Liver (tissue), 9 donors: ENCODE data around the gene PCDHB3. TPM values are rescaled to one million over a fixed set of nuclear protein-coding genes. Genes with fewer than 3 reads are reported as not detected.

Experiments used
- DNase-seq: peaks from one replicate; pipeline ENCODE4 v3.0.0-alpha.2; 2017; ENCODE audit warnings: low spot score
- H3K27ac ChIP-seq, 2 donors: one replicate each; pipeline ENCODE4 v1.7.0; 2013; ENCODE audit warnings: inconsistent platforms in 2 of 2, low read length in 2 of 2, control low read depth in 1 of 2, low read depth in 1 of 2, mild to moderate bottlenecking in 1 of 2
- H3K27me3 ChIP-seq, 4 donors: one replicate each; pipeline versions ENCODE4 v1.6.1 to v1.7.0; 2013; ENCODE audit warnings: low read length in 3 of 4, inconsistent platforms in 1 of 4, mild to moderate bottlenecking in 1 of 4, moderate library complexity in 1 of 4; ENCODE audit not compliant: control insufficient read depth in 4 of 4, insufficient read depth in 4 of 4
- H3K36me3 ChIP-seq, 4 donors: one replicate each; pipeline versions ENCODE4 v1.6.1 to v1.7.0; 2013; ENCODE audit warnings: low read length in 3 of 4, mild to moderate bottlenecking in 3 of 4, low read depth in 1 of 4, moderate library complexity in 1 of 4; ENCODE audit not compliant: control insufficient read depth in 4 of 4, insufficient read depth in 3 of 4
- H3K4me1 ChIP-seq, 4 donors: one replicate each; pipeline versions ENCODE4 v1.6.1 to v1.7.0; 2013; ENCODE audit warnings: low read length in 3 of 4, mild to moderate bottlenecking in 3 of 4, moderate library complexity in 1 of 4; ENCODE audit not compliant: control insufficient read depth in 4 of 4, insufficient read depth in 4 of 4
- H3K4me3 ChIP-seq, 3 donors: one replicate each; pipeline versions ENCODE4 v1.6.1 to v1.7.0; 2013; ENCODE audit warnings: low read length in 3 of 3, control low read depth in 1 of 3, low read depth in 1 of 3, mild to moderate bottlenecking in 1 of 3
- H3K9ac ChIP-seq, 2 donors: one replicate each; pipeline ENCODE4 v1.7.0; 2013; ENCODE audit warnings: low read length in 2 of 2, mild to moderate bottlenecking in 2 of 2, moderate library complexity in 2 of 2, control low read depth in 1 of 2, low read depth in 1 of 2
- H3K9me3 ChIP-seq, 4 donors: one replicate each; pipeline versions ENCODE4 v1.6.1 to v1.7.0; 2013; ENCODE audit warnings: low read length in 3 of 4; ENCODE audit not compliant: control insufficient read depth in 4 of 4
- ATF3 ChIP-seq: IDR thresholded peaks from 2 replicates; pipeline ENCODE4 v1.6.1; 2016; ENCODE audit warnings: antibody characterized with exemption
- FOXA1 ChIP-seq: IDR thresholded peaks from 2 replicates; pipeline ENCODE4 v1.6.1; 2016; ENCODE audit warnings: antibody characterized with exemption
- FOXA2 ChIP-seq: IDR thresholded peaks from 2 replicates; pipeline ENCODE4 v1.6.1; 2016; ENCODE audit warnings: antibody characterized with exemption
- GABPA ChIP-seq, 2 donors: IDR thresholded peaks in 1 of 2; conservative IDR thresholded peaks in 1 of 2; 2 replicates each; pipeline ENCODE4 v1.6.1; 2016; ENCODE audit warnings: antibody characterized with exemption in 2 of 2, mild to moderate bottlenecking in 1 of 2, moderate library complexity in 1 of 2
- HNF4A ChIP-seq, 2 donors: conservative IDR thresholded peaks; 2 replicates each; pipeline ENCODE4 v1.6.1; 2016; ENCODE audit warnings: antibody characterized with exemption in 2 of 2, mild to moderate bottlenecking in 2 of 2
- HNF4G ChIP-seq: IDR thresholded peaks from 2 replicates; pipeline ENCODE4 v1.6.1; 2016; ENCODE audit warnings: antibody characterized with exemption
- JUND ChIP-seq, 2 donors: IDR thresholded peaks; 2 replicates each; pipeline ENCODE4 v1.6.1; 2016; ENCODE audit warnings: antibody characterized with exemption in 2 of 2
- NR2F2 ChIP-seq: IDR thresholded peaks from 2 replicates; pipeline ENCODE4 v1.6.1; 2016; ENCODE audit warnings: antibody characterized with exemption
- RAD21 ChIP-seq, 2 donors: IDR thresholded peaks; 2 replicates each; pipeline ENCODE4 v1.6.1; 2016; ENCODE audit warnings: antibody characterized with exemption in 2 of 2, mild to moderate bottlenecking in 2 of 2
- SP1 ChIP-seq: IDR thresholded peaks from 2 replicates; pipeline ENCODE4 v1.6.1; 2018; ENCODE audit warnings: antibody characterized with exemption, mild to moderate bottlenecking
- TAF1 ChIP-seq: conservative IDR thresholded peaks from 2 replicates; pipeline ENCODE4 v1.6.1; 2016; ENCODE audit warnings: antibody characterized with exemption, mild to moderate bottlenecking
- WGBS: extraction: QIAGEN DNeasy Blood & Tissue Kit; methylation state at CpG from one replicate; pipeline ENCODE4 v1.1.7; 2013; 5-methylcytosine and 5-hydroxymethylcytosine counted together
- polyA plus RNA-seq, 2 donors: library from polyadenylated mRNA; stranded (reverse) in 1 of 2; unstranded in 1 of 2; fragments of 200-250 nt in 1 of 2; fragments of >200 nt in 1 of 2; fragmentation: Nextera tagmentation in 1 of 2; extraction: Ambion mirVana in 1 of 2; gene quantifications; one replicate each; pipeline versions ENCODE4 v1.2.1 to v1.2.3, GENCODE V29; 2013 to 2015
- total RNA-seq, 2 donors: library from RNA; depleted of rRNA; stranded (reverse); fragments of >200 nt; gene quantifications; one replicate each; pipeline ENCODE4 v1.2.3, GENCODE V29; 2014
- TF ChIP-seq, protein P1 (sequence below): fragments of 150-350 bp; IDR thresholded peaks from 2 replicates; pipeline ENCODE4 v1.5.1; 2017; ENCODE audit warnings: improper control_type of control experiment, low read depth, low read length; ENCODE audit not compliant: missing input control
- TF ChIP-seq, protein P2 (sequence below): IDR thresholded peaks from 2 replicates; pipeline ENCODE4 v1.6.1; 2016; ENCODE audit warnings: antibody characterized with exemption
- donor health status: healthy.
- donor health status: healthy.
- donor health status: healthy.
- donor health status: healthy.
- donor health status: healthy.

The PCDHB3 gene
- total RNA-seq (under 1 TPM; 0.08 to 0.09 TPM), polyA plus RNA-seq (under 1 TPM in 1 of 2 donors, not detected in 1; 0.09 TPM)

DNA sequence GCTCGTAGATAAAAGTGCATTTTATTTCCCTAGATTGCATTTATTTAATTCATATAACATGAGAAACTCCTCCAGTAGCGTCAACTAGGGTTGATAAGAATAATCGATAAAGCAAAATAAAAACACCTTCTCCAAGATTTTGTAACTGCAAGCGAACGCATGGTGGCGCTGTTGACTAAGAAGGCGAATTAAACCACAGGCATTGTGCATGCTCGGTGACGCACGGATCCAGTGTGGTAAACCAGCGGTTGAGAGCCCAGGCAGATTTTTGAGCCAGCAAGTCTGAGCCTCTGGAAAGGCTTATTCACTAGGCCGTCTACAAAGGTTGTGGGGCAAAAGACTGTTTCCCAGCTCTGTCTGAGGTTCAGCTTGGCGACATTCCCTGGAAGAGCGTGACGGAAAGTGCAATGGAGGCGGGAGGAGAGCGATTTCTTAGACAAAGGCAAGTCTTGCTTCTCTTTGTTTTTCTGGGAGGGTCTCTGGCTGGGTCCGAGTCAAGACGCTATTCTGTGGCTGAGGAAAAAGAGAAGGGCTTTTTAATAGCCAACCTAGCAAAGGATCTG is at the start of gene PCDHB3:
Gene PCDHB3 (plus strand): TSS at position 231 of the 563 bp plus-strand sequence. CDS start 177 bp downstream, at position 408.
- Histone ChIP-seq H3K27ac (no peak within 1 kb of the TSS), H3K4me3 (peak within 1 kb of the TSS in 2 of 3 donors; percentile 7 to 25), H3K4me1 (no peaks in the 10 kb centered on the region), H3K9me3 (peaks cover 16 to 43% (median 19%) of the 10 kb centered on the region in 4 donors), H3K36me3 (no peaks in the 10 kb centered on the region), H3K9ac (no peak within 1 kb of the TSS), H3K27me3 (peaks cover 0 to 1% (median 0%) of the 10 kb centered on the region in 4 donors)
- WGBS: 17% methylated on average over 19 of the region's 19 CpGs
- DNase-seq: no peak
- no peak for TF ChIP-seq GABPA (IDR thresholded peaks at IDR 0.05 in 1 of 2, conservative IDR thresholded peaks at IDR 0.05 in 1 of 2)
- no peak for TF ChIP-seq JUND (IDR thresholded peaks at IDR 0.05)
- no peak for TF ChIP-seq HNF4G
- TF ChIP-seq RAD21 (IDR thresholded peaks at IDR 0.05): peak in 1 of 2 donors; percentile 17
- TF ChIP-seq, protein P1, sequence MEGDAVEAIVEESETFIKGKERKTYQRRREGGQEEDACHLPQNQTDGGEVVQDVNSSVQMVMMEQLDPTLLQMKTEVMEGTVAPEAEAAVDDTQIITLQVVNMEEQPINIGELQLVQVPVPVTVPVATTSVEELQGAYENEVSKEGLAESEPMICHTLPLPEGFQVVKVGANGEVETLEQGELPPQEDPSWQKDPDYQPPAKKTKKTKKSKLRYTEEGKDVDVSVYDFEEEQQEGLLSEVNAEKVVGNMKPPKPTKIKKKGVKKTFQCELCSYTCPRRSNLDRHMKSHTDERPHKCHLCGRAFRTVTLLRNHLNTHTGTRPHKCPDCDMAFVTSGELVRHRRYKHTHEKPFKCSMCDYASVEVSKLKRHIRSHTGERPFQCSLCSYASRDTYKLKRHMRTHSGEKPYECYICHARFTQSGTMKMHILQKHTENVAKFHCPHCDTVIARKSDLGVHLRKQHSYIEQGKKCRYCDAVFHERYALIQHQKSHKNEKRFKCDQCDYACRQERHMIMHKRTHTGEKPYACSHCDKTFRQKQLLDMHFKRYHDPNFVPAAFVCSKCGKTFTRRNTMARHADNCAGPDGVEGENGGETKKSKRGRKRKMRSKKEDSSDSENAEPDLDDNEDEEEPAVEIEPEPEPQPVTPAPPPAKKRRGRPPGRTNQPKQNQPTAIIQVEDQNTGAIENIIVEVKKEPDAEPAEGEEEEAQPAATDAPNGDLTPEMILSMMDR: peak; percentile 1

GRCh38 chr5:141050622-141051520 is 49.4 kb upstream of the PCDHB3 start, which contains the start of gene PCDHB1:
TSS of gene PCDHB1 (plus strand) at chr5:141051374. CDS start at chr5:141051471, 97 bp downstream.
- no peak for DNase-seq
- H3K9ac ChIP-seq: peak within 1 kb of the TSS in 1 of 2 donors; percentile 51
- H3K9me3 ChIP-seq: peaks cover 0 to 6% (median 3%) of the 10 kb centered on the region in 4 donors
- H3K36me3 ChIP-seq: no peaks in the 10 kb centered on the region
- H3K27ac ChIP-seq: no peak within 1 kb of the TSS
- peaks cover 0 to 14% (median 11%) of the 10 kb centered on the region in 4 donors for H3K4me1 ChIP-seq
- WGBS: 17% methylated on average over 20 of the region's 20 CpGs
- no peak for TF ChIP-seq FOXA2
- no peak for TF ChIP-seq FOXA1
- no peak for TF ChIP-seq HNF4A (conservative IDR thresholded peaks at IDR 0.05)
- TF ChIP-seq SP1: no peak
- TF ChIP-seq ATF3: no peak
- TF ChIP-seq NR2F2: no peak
- TF ChIP-seq, protein P2, sequence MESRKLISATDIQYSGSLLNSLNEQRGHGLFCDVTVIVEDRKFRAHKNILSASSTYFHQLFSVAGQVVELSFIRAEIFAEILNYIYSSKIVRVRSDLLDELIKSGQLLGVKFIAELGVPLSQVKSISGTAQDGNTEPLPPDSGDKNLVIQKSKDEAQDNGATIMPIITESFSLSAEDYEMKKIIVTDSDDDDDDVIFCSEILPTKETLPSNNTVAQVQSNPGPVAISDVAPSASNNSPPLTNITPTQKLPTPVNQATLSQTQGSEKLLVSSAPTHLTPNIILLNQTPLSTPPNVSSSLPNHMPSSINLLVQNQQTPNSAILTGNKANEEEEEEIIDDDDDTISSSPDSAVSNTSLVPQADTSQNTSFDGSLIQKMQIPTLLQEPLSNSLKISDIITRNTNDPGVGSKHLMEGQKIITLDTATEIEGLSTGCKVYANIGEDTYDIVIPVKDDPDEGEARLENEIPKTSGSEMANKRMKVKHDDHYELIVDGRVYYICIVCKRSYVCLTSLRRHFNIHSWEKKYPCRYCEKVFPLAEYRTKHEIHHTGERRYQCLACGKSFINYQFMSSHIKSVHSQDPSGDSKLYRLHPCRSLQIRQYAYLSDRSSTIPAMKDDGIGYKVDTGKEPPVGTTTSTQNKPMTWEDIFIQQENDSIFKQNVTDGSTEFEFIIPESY: no peak
- TF ChIP-seq, protein P1: no peak
- TF ChIP-seq JUND (IDR thresholded peaks at IDR 0.05): no peak
- no peak for TF ChIP-seq TAF1
- H3K27me3 ChIP-seq: peaks cover 0 to 2% (median 0%) of the 10 kb centered on the region in 4 donors
- peak within 1 kb of the TSS; percentile 59 to 88 (median 76) for H3K4me3 ChIP-seq
